HG03025 (cell line): ENCODE measurements around the gene NHLH2.

Experiments
- ATAC-seq: cut with Tn5 transposase; IDR thresholded peaks from one replicate; pipeline ENCODE4 v1.9.1; 2021; ENCODE audit warnings: mild to moderate bottlenecking, moderate library complexity; ENCODE audit not compliant: unreplicated experiment, low FRiP score

Gene NHLH2

GRCh38 chr1:115809076-115809475, 31.9 kb downstream of the NHLH2 start:
- ATAC-seq = no peak

- no peak for ATAC-seq
These were observed 33.2 kb downstream of the NHLH2 start for GRCh38 chr1:115807723-115808122.

- no peak for ATAC-seq
These were observed 35.3 kb downstream of the NHLH2 start for GRCh38 chr1:115805597-115805996.

DNA sequence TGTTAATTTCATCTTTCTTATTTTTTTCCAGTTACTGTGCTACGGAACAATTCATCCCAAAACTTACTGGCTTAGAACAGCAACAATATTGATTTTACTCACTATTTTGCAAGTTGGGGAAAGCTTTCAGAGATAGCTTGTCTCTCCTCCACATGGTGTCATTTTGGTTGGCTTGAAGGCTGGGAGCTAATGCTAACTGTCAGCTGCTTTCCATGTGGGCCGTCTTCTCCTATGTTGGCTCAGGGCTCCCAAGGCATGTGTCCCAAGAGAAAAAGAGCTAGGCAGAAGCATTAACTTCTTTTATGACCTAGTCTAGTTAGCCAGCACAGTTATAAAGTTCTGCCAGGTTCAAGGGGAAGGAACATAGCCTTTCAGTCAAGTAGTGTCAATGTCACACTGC, 38.5 kb downstream of the NHLH2 start:
- no peak for ATAC-seq

DNA sequence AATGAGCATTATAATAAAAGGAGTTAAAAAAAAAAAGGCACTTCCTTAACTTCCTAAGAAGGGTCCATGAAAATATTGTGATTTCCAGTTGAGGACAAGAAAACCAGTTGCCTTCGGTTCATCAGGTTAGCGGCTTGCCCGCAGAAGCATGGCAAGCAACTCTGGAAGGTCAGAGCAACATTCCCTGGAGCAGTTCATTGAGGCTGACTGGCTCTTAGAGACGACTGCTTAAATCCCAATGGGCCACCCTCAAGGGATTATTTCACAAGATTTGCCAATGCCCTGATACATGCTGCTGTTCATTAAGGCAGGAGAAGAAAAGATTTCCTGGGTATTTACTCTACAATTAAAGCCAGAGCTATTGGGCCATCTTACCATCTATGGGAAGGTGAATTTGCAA, 43.4 kb downstream of the NHLH2 start:
- no peak for ATAC-seq

DNA sequence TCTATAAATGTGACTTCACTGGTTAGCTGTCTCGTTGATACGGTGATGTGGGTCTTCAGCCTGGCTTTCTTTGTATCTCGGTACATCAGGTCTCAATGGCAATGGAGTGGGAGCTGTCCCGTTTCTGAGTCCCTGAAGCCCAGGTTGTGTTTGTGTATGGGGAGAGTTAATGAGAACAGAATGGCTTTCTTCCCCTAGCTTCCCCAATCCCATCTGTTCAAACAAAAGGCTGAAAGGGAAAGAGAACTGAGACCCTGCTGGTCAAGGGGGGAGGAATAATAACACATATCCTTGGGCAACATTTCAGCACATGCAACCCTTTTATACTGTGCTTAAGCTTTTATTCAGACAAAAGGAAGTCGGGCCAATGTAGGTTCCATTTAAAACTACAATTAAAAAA, 44.0 kb downstream of the NHLH2 start:
- no peak for ATAC-seq

DNA sequence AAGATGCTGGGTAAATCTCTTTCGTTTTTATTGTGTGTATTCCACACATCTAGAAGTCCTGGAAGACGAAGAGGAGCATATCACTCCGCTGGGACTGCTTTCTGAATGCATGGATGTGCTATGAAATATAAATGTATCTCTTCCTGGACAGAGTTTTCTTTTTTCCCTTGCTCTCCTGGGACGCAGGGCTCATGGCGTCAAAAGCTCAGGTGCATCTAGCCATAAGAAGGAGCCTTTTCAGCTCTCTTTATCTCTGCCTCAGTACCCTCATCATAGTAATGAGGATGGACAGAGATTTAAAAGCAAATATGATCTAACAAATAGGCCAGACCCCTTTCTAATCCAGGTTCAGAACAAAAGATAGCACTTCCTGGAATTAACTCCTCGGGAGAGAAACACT, 44.9 kb downstream of the NHLH2 start:
- ATAC-seq = no peak

GRCh38 chr1:115794976-115795639, 45.8 kb downstream of the NHLH2 start:
- ATAC-seq = no peak

- no peak for ATAC-seq
These were observed 47.8 kb downstream of the NHLH2 start for GRCh38 chr1:115793162-115793561.

DNA sequence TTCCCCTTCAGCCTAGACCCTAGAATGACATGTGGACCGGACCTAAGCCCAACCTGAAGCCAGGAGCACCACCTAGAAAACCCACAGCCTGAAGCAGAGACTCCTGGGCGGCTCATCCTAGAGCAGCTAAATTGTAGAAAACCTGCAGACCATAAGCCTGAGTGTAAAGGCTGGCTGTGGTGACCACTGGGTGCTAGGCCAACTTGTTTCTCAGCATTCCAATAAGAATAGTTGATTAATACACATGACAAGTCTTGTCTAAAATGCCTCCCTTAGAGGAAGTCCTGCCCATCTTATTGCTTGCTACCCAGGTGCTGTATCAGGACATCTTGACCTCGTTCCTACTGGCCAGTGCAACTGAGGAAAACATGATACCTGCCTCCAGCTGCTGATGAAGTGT, 49.1 kb downstream of the NHLH2 start:
- ATAC-seq = no peak

GRCh38 chr1:115790846-115791245, 50.1 kb downstream of the NHLH2 start:
- no peak for ATAC-seq

GRCh38 chr1:115790356-115790755, 50.6 kb downstream of the NHLH2 start:
- no peak for ATAC-seq
